Activated T-cell treated with anti-CD3 and anti-CD28 coated beads, Interleukin-2, amount 50 U/mL, for 24 hours (primary cell): ENCODE results near the gene CLDN7.

Source experiments
- DNase-seq: peaks from one replicate; pipeline ENCODE4 v3.0.0-alpha.2; 2020
- H3K27ac Mint-ChIP-seq: 2 replicates; pipeline ENCODE4 v1.8.0; 2020; ENCODE audit warnings: mild to moderate bottlenecking, mixed read lengths
- H3K27me3 Mint-ChIP-seq: 2 replicates; pipeline ENCODE4 v1.8.0; 2020; ENCODE audit warnings: mixed read lengths
- H3K36me3 Mint-ChIP-seq: 2 replicates; pipeline ENCODE4 v1.8.0; 2020; ENCODE audit warnings: low read depth, mixed read lengths
- H3K4me1 Mint-ChIP-seq: 2 replicates; pipeline ENCODE4 v1.8.0; 2020; ENCODE audit warnings: low read depth, mixed read lengths
- H3K4me3 Mint-ChIP-seq: 2 replicates; pipeline ENCODE4 v1.8.0; 2020; ENCODE audit warnings: mild to moderate bottlenecking, moderate library complexity, mixed read lengths
- H3K9me3 Mint-ChIP-seq: 2 replicates; pipeline ENCODE4 v1.8.0; 2020; ENCODE audit warnings: mixed read lengths

Gene CLDN7

GRCh38 chr17:7293159-7293558 is 30.9 kb upstream of the CLDN7 start:
- Mint-ChIP-seq H3K27ac (no peak overlapping the region), H3K9me3 (no peaks in the 10 kb centered on the region), H3K4me3 (no peak overlapping the region), H3K27me3 (peaks cover 41% of the 10 kb centered on the region), H3K4me1 (peaks cover 22% of the 10 kb centered on the region), H3K36me3 (no peaks in the 10 kb centered on the region)
- no peak for DNase-seq

- no peak overlapping the region for H3K27ac Mint-ChIP-seq
- H3K4me3 Mint-ChIP-seq = no peak overlapping the region
- peaks cover 22% of the 10 kb centered on the region for H3K4me1 Mint-ChIP-seq
Observed at GRCh38 chr17:7292729-7293128, 30.5 kb upstream of the CLDN7 start.

GRCh38 chr17:7292194-7292593 is 29.9 kb upstream of the CLDN7 start:
- Mint-ChIP-seq H3K4me1 (peaks cover 22% of the 10 kb centered on the region), H3K27ac (no peak overlapping the region), H3K27me3 (peaks cover 41% of the 10 kb centered on the region), H3K9me3 (no peaks in the 10 kb centered on the region), H3K36me3 (no peaks in the 10 kb centered on the region), H3K4me3 (no peak overlapping the region)
- DNase-seq = no peak

More at GRCh38 chr17:7292729-7293128, 30.5 kb upstream of the CLDN7 start:
- Mint-ChIP-seq H3K27me3 (peaks cover 41% of the 10 kb centered on the region), H3K9me3 (no peaks in the 10 kb centered on the region), H3K36me3 (no peaks in the 10 kb centered on the region)
- DNase-seq = no peak

- Mint-ChIP-seq H3K27ac (no peak overlapping the region), H3K27me3 (peaks cover 37% of the 10 kb centered on the region), H3K4me1 (peaks cover 11% of the 10 kb centered on the region), H3K4me3 (no peak overlapping the region), H3K9me3 (no peaks in the 10 kb centered on the region), H3K36me3 (no peaks in the 10 kb centered on the region)
- DNase-seq = no peak
Observed at GRCh38 chr17:7290685-7291084, 28.4 kb upstream of the CLDN7 start.

GRCh38 chr17:7290166-7290565 is 27.9 kb upstream of the CLDN7 start:
- H3K27me3 Mint-ChIP-seq = peaks cover 32% of the 10 kb centered on the region
- H3K27ac Mint-ChIP-seq = no peak overlapping the region
- no peaks in the 10 kb centered on the region for H3K36me3 Mint-ChIP-seq
- peaks cover 7% of the 10 kb centered on the region for H3K4me1 Mint-ChIP-seq
- H3K4me3 Mint-ChIP-seq = no peak overlapping the region
- no peaks in the 10 kb centered on the region for H3K9me3 Mint-ChIP-seq
- no peak for DNase-seq

GRCh38 chr17:7289256-7290032 is 27.2 kb upstream of the CLDN7 start:
- H3K9me3 Mint-ChIP-seq = no peaks in the 10 kb centered on the region
- H3K4me3 Mint-ChIP-seq = no peak overlapping the region
- no peaks in the 10 kb centered on the region for H3K36me3 Mint-ChIP-seq
- no peak overlapping the region for H3K27ac Mint-ChIP-seq
- H3K27me3 Mint-ChIP-seq = peaks cover 29% of the 10 kb centered on the region
- DNase-seq = no peak
- peaks cover 3% of the 10 kb centered on the region for H3K4me1 Mint-ChIP-seq

GRCh38 chr17:7285679-7286078 is 23.4 kb upstream of the CLDN7 start:
- H3K9me3 Mint-ChIP-seq = no peaks in the 10 kb centered on the region

GRCh38 chr17:7284911-7285310 is 22.6 kb upstream of the CLDN7 start:
- no peak for DNase-seq
- H3K36me3 Mint-ChIP-seq = no peaks in the 10 kb centered on the region
- H3K27ac Mint-ChIP-seq = no peak overlapping the region
- no peaks in the 10 kb centered on the region for H3K9me3 Mint-ChIP-seq
- H3K4me3 Mint-ChIP-seq = no peak overlapping the region
- peaks cover 20% of the 10 kb centered on the region for H3K4me1 Mint-ChIP-seq
- peaks cover 34% of the 10 kb centered on the region for H3K27me3 Mint-ChIP-seq

More at GRCh38 chr17:7285679-7286078, 23.4 kb upstream of the CLDN7 start:
- H3K36me3 Mint-ChIP-seq = no peaks in the 10 kb centered on the region
- H3K27ac Mint-ChIP-seq = no peak overlapping the region
- no peak overlapping the region for H3K4me3 Mint-ChIP-seq
- peaks cover 16% of the 10 kb centered on the region for H3K4me1 Mint-ChIP-seq
- peaks cover 37% of the 10 kb centered on the region for H3K27me3 Mint-ChIP-seq
- DNase-seq = no peak

- H3K27ac Mint-ChIP-seq = no peak overlapping the region
- H3K9me3 Mint-ChIP-seq = no peaks in the 10 kb centered on the region
- H3K4me1 Mint-ChIP-seq = peaks cover 20% of the 10 kb centered on the region
- H3K27me3 Mint-ChIP-seq = peaks cover 34% of the 10 kb centered on the region
- no peak overlapping the region for H3K4me3 Mint-ChIP-seq
- DNase-seq = no peak
- H3K36me3 Mint-ChIP-seq = no peaks in the 10 kb centered on the region
Observed at GRCh38 chr17:7283471-7284216, 21.4 kb upstream of the CLDN7 start.

GRCh38 chr17:7282752-7283321 is 20.6 kb upstream of the CLDN7 start:
- H3K4me1 Mint-ChIP-seq = peaks cover 20% of the 10 kb centered on the region
- DNase-seq = no peak
- no peaks in the 10 kb centered on the region for H3K9me3 Mint-ChIP-seq
- no peak overlapping the region for H3K27ac Mint-ChIP-seq
- H3K36me3 Mint-ChIP-seq = no peaks in the 10 kb centered on the region
- H3K4me3 Mint-ChIP-seq = no peak overlapping the region
- peaks cover 32% of the 10 kb centered on the region for H3K27me3 Mint-ChIP-seq

GRCh38 chr17:7281953-7282751 is 19.9 kb upstream of the CLDN7 start:
- DNase-seq = no peak
- no peak overlapping the region for H3K27ac Mint-ChIP-seq
- no peaks in the 10 kb centered on the region for H3K36me3 Mint-ChIP-seq
- H3K4me3 Mint-ChIP-seq = peak overlapping the region; percentile 74
- H3K9me3 Mint-ChIP-seq = no peaks in the 10 kb centered on the region
- peaks cover 32% of the 10 kb centered on the region for H3K27me3 Mint-ChIP-seq
- peaks cover 20% of the 10 kb centered on the region for H3K4me1 Mint-ChIP-seq

GRCh38 chr17:7281074-7281952 is 19.0 kb upstream of the CLDN7 start, which contains the start of gene SLC2A4:
SLC2A4 (plus strand) TSS chr17:7281718; CDS start chr17:7281935, 217 bp downstream.
- Mint-ChIP-seq H3K36me3 (no peaks in the 10 kb centered on the region), H3K9me3 (no peaks in the 10 kb centered on the region), H3K4me3 (peak within 1 kb of the TSS; percentile 74), H3K4me1 (peaks cover 20% of the 10 kb centered on the region), H3K27ac (peak within 1 kb of the TSS; percentile 79), H3K27me3 (peaks cover 26% of the 10 kb centered on the region)
- peak; percentile 92 for DNase-seq

- Mint-ChIP-seq H3K27ac (peak overlapping the region; percentile 79), H3K27me3 (peaks cover 24% of the 10 kb centered on the region), H3K4me1 (peaks cover 20% of the 10 kb centered on the region), H3K4me3 (peak overlapping the region; percentile 74), H3K9me3 (no peaks in the 10 kb centered on the region), H3K36me3 (no peaks in the 10 kb centered on the region)
- peak; percentile 92 for DNase-seq
Observed at GRCh38 chr17:7280519-7281073, 18.3 kb upstream of the CLDN7 start.
